CD4-positive, alpha-beta T cell treated with Interleukin-1 beta for 1 hour (primary cell): Measurements from ENCODE around the gene LDAH.

Experiments
- DNase-seq, 2 donors: peaks; one replicate each; pipeline ENCODE4 v3.0.0-alpha.2; 2020 to 2022

LDAH gene

DNA sequence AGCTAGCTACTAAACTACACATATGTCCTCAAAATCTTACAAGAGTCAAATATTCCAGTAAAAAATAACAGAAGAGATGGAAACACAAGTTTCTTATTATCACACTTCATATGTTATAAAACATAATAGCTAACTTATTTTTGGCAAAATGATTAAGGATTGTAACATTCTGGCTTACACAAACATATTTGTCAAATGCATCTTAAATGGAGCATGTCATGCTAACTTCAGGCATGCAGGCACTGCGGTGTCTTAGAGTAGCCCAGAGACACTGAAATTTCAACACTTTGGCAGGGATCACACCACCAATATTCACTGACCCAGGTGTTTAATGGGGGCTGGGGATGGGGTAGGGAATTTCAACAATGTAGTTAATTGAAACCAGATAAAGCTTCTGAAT, 51.6 kb downstream of the LDAH start:
- no peak for DNase-seq

DNA sequence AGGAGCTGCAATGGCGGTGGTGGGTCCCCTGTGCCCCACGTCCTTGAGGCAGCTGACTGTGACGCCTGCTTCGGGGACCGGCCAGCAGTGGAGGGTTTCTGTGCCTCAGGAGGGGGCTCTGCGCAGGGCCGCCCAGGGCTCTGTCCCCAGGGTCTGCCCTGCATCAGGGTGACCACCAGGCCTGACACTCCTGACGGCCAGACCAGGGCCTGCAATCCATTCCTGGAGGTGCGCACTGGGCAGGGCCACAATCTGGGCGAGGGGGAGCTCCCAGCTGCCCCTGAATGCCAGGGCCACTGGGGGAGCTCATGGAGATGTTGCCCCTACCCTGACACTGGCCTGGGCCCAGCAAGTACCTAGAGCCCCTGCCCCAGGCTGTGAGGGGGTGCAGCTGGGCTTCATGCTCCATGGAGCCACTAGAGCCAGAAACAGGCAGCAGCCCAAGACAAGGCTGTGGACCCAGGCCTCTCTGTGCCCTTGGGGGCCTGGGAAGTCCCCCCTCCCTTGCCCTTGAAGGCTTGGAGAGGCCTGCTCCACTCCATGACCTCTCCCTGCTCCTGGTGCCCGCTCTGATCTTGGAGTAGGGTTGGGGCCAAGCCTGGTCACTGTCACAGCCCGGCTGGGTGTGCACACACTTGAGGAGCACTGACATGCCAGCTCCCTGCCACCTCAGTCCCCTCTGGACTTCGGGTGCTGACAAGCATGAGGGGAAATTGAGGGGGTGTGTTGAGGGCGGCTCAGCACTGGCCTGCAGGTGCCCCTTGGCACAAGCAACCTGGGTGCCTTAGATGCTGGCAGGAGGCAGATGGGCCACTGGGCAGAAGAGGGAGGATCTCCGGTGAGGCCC, 55.9 kb downstream of the LDAH start:
- DNase-seq: no peak

DNA sequence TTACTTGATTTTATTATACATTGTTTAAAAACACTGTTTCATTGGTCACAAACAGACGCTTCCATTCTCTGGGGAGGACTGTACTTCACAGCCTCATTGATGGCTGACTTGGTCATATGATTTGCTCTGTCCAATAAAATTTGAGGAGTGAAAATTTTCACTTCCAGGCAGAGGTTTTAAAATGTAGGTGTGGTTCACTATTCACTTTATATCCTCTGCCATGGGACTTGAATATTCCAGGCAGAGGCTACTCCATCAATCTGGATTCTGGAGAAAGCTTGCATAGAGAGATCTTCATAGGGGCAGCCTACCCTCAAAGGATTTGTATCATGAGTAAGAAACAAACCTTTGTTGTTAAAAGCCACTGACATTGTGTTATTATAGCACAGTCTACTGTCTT, 56.7 kb downstream of the LDAH start:
- no peak for DNase-seq

DNA sequence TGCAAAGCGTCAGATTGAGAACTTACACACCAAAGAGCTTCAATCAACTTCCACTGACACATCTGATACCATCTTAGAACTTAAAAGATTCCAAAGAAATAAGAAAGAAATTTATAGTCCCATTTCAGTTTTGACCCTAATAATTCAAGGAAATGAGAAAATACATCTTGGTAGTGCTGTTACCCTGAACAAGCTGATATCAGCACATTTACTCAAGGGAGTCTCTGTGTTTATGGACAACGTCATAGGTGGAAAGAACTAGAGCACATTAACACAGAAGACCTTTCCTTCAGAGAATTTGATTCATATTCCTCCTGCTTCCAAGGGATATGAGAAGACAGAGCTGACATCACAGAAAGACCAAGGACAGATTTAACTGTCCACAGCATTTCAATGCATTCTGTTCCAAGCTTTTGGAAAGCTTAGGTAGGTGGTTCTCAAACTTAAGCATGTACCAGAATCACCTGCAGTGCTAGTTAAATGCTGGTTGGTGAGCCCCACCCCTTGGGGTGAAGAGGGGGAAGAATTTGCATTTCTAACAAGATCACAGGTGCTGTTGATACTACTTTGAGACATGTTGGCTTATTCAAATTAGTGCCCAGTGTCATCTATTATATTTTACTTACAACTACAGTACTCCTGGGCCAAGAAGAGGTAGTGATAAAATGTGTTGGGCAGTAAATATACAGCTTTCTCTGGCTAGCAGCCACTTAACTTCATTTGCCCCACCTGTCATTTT, 59.8 kb downstream of the LDAH start:
- no peak for DNase-seq

DNA sequence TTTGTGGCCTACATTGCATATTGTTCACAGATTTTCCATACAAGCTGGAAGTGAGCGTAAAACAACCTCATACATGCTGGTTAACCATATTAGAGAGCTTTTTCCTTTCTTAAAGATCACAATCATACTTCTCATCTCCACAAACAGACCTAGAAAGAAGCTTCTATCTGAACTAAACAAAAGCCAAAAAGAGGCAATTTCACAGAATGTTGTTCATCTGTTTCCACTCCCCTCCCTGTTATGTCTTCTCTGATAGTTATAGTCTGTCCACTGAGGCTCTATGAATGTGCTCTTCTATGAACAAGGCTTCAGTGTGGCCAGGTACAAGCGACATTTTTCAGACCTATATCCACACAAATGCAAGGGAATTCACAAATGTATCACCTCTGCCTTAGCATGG, 63.4 kb downstream of the LDAH start:
- no peak for DNase-seq

DNA sequence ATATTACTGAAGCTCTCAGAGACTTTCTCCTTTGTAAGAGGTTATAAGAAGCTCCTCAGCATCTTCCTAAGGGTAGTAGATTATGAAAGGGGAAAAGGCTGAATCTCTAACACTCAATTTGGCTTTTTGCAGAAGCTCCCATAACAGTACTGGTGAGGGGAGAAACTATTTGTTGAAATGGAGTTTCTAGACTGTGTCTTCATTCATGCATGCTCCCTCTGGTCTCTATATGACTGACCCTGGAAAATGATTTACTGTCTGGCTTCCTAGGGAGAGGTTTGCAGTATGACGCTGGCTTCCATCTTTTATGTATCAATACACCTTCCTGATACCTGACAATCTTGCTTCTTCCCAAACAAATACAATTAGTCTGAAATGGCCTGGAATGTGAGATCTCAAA, 63.9 kb downstream of the LDAH start:
- no peak for DNase-seq

DNA sequence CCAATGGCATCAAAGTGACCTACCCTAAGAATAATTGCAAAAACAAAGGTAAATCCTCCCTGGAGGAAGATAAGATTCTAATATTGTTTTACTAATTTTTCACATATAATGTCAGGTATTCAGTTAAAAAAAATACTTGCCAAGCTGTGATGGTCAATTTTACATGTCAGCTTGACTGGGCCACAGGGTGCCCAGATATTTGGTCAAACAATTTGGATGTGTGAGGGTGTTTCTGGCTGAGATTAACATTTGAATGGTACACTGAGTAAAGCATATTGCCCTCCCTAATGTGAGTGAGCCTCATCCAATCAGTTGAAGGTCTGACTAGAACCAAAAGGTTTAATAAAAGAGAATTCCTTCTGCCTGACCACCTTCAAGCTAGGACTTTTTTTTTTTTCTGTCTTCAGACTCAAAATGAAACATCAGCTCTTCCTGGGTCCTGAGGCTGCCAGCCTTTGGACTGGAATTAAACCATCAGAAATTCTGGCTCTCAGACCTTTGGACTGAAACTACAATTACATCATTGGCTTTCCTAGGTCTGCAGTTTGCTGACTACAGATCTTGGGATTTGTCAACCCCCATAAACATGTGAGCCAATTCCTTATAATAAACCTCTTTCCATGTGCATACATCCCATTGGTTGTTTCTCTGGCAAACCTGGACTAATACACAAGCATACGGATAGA, 65.4 kb downstream of the LDAH start:
- no peak for DNase-seq

DNA sequence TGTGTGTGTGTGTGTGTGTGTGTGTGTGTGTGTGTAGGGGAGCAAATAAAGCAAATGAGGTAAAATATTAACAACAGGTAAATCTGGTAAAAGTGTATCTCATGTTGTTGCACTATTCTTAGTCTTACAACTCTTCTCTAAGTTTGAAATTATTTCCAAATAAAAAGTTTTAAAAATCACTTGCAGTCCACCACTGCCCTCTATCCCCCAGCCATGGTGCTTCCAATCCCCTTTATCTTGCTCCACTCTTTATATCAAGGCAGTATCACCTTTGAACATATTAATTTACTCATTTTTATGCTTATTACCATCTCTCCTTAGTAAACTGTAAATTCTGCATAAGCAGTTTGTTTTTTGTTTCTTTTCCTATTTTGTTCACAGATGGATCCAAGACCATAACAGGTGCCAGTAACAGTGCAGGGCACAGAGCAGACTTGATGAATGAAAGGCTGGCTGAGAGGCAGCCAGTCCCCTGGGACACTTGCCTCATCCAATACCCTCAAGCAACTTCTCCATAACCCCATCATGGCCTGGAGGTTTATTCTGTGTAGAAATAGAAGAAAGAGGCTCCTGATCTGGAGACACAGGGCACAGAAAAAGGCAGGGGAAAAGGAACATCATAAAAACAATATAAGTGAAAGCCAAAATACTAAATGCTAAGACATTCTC, 67.6 kb downstream of the LDAH start:
- no peak for DNase-seq

DNA sequence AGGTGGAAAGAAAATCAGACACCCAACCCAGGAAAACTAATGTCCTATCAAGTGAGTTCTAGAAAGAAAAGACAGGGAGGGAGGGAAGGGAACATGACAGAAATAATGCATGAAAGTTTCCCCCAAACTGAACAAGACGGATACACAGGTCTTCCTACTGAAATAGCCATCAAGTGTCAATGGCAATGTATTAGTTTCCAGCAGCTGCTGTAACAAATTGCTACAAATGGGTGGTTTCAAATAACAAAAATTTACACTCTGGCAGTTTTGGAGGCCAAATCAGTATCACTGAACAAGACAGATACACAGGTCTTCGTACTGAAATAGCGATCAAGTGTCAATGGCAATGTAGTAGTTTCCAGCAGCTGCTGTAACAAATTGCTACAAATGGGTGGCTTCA, 70.6 kb downstream of the LDAH start:
- no peak for DNase-seq

DNA sequence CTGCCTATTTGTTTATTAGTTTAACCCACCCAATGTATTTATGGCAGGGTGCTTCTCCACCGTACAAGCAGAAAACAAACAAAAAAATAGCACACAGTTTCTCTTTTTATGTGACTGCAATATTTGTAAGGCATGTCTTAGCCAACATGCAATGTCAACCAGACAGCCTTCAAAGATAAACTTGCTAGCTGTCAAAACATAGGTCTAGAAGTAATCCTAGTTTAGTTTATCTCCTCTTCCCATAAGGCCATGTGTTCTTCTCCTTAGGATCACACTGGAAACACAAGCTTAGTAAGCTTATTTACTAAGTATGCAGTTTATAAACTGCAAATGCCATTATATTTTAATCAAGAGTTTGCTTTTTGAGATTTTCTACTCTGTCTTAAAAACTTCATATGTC, 75.6 kb downstream of the LDAH start:
- no peak for DNase-seq

DNA sequence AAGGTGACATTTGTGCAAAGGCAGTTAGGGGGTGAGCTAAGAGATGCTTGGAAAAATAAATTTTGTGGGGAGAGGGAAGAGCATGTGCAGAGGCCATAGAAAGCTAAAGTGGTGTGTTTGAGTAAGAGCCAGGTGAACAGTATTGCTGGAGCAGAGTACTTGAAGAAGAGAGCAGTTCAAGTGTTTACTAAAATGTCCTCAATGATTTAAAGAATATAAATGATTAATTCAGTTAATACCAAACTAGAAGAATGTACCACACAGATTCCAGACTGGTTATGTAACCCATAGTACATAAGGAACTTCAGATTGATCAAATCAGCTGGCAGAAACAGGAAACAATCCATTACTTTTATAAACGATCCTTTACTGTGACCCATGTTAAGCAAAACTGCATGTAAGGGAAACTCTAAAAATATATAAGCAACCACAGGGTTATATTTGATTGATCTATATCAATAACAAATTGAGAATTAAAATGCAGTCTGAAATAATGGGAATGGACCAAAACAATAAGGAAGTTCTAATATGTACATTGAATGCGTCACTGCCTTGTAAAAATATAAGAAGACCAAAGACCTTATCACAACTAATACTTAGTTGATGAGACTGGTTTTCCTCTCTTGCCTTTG, 76.9 kb downstream of the LDAH start:
- no peak for DNase-seq

DNA sequence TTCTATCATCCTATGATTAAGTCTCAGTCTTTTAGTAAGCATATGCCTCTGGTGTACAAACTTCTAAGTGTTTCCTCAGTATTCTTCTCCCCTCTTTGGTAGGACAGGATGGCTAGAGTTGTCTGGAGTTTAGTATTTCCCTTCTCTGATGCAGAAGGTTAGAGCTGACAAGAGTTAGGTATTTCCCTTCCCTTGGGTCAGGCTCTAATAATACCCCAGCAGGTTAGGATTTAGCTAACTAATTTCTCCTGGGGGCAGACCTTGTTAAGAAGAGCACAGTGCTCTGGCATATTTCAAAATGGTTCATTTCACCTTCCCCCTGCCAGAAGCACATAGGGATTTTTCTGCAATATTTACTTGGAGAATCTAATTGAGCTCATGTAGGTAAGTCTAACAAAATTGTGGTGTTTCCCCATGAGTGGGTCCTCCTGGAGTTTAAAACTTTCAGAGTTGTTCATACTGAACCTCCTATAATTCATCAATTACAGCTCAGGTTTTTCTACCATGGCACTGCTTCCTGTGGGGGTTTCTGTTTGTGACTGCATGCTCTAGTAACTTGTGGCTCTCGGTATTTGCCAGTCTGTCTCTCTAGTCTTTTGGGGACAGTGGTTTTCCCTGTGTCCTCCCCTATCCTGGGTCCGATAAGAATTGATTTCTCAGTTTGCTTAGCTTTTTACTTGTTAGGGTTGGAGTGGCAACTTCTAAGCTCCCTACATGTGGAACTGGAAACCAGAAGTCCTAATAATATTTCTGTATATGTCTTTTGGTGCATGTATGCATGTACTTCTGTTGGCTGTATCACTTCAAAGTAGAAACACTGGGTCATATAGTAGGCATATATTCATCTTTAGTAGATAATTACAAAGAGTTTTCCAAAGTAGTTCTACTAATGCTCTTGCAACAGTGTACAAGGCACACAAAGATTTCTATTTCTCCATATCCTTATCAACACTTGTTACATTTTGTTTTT, 78.2 kb downstream of the LDAH start:
- no peak for DNase-seq

DNA sequence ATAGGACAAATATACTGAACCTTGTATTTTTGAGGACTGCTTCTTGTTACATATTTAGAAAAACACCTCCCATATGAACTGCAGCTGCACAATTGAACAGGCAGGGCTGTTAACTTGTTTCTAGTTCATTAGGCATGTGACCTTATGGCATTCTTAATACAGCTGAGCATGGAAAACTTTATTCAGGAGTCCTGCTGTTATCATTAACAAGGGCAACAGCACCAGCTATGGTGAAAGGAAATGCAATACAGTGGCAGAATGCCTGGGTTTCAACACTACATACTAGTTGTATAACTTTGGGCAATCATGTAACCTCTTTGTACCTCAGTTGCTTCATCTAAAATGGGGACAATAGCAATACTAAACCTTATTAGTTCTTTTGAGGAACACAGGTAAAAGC, 84.1 kb downstream of the LDAH start:
- no peak for DNase-seq

DNA sequence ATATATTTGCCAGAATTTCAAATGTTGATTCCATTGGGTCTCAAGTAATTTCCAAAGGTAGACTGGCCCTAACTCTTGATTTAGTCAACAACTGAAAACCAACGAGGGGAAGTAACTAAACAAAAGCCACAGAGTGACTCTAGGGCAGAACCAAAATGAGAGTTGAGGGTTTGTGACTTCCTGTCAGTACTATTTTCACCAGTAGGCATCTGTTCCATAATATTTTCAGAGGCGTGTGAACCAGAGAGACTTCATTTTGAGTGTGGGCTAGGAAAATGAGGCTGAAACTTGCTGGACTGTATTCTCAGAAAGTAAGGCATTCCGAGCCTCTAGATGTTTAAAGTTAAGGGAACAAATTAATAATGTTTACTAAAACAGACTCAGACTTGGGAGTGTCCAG, 85.4 kb downstream of the LDAH start:
- no peak for DNase-seq

DNA sequence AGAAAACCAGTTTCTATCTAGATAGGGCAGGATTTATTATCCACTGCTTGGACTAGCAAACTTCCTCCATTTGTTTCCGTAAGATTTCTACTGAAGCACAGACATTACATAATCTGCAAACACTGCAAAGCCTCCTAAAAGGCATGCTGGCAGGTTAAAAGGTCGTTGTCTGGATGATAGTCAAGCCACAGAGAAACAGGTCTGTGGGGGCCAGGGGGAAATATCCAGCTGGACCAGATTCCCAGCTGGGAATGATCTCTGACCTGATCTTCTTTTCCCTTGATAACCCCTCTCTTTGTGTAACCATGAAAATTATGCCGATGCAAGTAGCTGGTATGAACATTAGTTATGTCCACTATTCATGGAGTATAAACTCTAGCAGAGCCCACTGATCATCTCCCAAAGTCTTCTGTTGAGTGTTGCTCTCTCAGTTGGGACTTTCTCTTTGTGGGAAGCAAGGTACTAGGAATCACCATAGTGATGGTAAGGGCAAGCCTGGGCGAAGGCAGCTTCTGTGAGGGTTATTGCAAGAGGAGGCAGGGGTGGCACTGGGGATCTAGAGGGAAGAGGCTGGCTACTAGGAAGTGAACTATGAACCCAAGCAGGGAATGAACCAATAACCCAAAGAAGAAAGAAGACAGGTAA, 94.7 kb downstream of the LDAH start:
- no peak for DNase-seq

DNA sequence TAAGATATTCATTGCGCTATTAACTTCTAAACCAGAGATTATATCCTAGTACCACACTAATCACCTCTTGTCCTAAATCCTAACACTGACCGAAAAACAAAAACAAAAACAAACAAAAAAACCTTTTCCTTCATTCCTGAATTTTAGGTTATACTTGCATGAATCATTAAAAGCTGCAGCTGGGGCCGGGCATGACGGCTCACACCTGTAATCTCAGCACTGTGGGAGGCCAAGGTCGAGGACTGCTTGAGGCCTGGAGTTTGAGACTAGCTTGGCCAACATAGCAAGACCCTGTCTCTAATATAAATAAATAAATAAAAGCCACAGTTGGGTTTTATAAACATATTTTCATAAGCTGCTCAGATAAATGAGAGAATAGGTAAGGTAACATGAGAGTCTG, 96.0 kb downstream of the LDAH start:
- DNase-seq: no peak

DNA sequence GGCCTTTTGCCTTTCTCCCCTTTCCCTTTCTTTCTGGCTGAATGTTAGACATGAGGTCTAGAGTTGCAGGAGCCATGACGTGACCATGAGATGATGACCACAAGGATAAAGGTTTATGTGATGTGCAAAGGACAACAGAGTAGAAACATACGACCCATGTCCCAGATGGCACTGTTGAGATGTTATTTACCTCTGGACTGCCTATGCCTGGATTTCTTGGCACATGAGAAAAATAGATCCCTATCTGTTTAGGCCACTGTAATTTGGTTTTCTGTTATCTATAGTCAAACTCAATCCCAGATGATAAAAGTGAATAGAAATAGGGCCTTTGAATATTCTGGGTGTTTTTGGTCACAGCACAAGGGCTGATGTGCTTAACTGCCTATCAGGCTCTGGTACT, 97.1 kb downstream of the LDAH start:
- DNase-seq: no peak

DNA sequence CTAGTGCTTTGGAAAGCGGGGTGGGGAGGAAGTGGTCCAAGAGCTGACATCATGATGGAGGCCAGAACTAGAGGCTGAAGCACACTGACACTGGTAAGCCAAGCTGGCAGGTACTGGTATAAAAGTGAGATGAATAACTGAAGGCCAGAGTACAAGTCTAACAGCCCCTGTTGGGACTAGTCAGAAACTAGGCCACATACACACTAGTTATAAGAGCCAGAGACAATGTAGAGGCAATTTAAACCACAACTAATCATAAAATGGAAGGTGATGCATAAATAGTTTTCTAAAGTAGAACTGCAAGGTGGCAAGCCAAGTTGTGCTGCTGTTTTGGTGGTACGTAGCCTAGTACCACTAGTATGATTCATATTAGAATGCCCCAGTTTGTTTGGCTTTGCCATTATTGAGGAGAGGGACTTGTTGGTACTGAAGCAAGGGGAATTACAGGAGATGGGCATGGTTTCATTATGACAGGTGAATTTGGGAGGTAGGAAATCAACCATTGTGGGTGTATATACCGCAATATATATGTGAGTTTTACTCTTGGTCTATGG, 98.3 kb downstream of the LDAH start:
- no peak for DNase-seq

DNA sequence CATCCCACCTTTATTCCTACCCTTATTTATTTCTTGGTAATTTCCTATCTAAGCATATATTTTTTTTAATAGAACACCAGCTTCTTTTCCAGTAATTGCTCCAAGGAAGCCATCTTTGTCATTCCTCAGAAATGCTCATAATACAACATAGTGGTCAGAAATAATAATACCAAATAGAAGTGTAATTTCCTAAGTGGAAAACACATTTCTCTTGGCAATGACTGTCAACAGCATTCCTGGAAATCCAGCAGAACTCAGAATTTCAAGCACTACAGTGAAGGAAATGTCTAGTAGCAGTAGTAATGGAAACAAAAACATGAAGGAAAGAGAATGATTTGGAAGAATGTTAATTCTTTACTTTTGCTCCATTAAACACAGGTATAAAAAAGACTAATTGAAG, 99.4 kb downstream of the LDAH start:
- DNase-seq: no peak

DNA sequence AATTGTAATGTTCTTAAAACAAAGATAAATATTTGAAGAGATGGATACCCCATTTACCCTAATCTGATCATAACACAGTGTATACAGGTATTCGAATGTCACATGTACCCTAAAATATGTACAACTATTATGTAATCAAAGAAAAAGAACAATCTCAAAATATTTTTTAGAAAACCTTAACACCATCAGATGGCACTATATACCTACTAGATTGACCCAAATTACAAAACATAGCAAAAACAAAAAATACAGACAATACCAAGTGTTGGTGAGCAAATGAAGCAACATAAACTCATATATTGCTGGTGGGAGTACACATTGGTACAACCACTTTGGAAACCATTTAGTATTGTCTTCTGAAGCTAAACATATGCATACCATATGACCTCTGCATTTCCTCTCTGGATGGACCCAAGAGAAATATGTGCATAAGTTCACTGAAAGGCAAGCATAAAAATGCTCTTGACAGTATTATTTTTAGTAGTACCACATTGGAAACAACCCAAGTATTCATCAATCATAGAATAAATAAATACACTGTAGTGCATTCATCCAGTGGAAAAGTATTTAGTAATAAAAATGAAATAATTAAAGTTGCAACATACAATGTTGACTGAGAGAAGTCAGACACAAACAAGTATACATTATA, 100.2 kb downstream of the LDAH start:
- DNase-seq: no peak
